Natural killer cell (primary cell): ENCODE data around the gene LRRC15. TPM values are rescaled to one million over a fixed set of nuclear protein-coding genes. Genes with fewer than 3 reads are reported as not detected.

Experiments used
- ATAC-seq, 3 donors: fragments of 150-1000 bp in 2 of 3; fragments of 200-7000 bp in 1 of 3; cut with Tn5 transposase; 1 replicate in 1 of 3; 2 replicates in 2 of 3; pipeline ENCODE4 v1.10.0; 2021; ENCODE audit warnings: mild to moderate bottlenecking in 2 of 3, moderate library complexity in 2 of 3
- DNase-seq, 2 donors: peaks; one replicate each; pipeline versions ENCODE4 v3.0.0 to v3.0.0-alpha.2; 2013 to 2021; ENCODE audit warnings: mixed read lengths in 1 of 2
- H3K27ac ChIP-seq: one replicate; pipeline ENCODE4 v1.5.1; 2013; ENCODE audit warnings: mild to moderate bottlenecking, low read length
- H3K27me3 ChIP-seq: one replicate; pipeline ENCODE4 v1.6.1; 2013; ENCODE audit warnings: low read length; ENCODE audit not compliant: control insufficient read depth, insufficient read depth
- H3K36me3 ChIP-seq: one replicate; pipeline ENCODE4 v1.6.1; 2013; ENCODE audit warnings: low read length; ENCODE audit not compliant: control insufficient read depth, insufficient read depth
- H3K4me1 ChIP-seq: one replicate; pipeline ENCODE4 v1.6.1; 2013; ENCODE audit warnings: low read length; ENCODE audit not compliant: control insufficient read depth, insufficient read depth
- H3K4me3 ChIP-seq: one replicate; pipeline ENCODE4 v1.5.1; 2013; ENCODE audit warnings: low read length
- H3K9me3 ChIP-seq: one replicate; pipeline ENCODE4 v1.6.1; 2013; ENCODE audit warnings: low read length; ENCODE audit not compliant: control insufficient read depth, insufficient read depth
- H3K27ac Mint-ChIP-seq, 2 donors: one replicate each; pipeline ENCODE4 v1.8.0; 2022; ENCODE audit warnings: mild to moderate bottlenecking in 2 of 2, mixed read lengths in 2 of 2, moderate library complexity in 1 of 2
- H3K27me3 Mint-ChIP-seq, 2 donors: one replicate each; pipeline ENCODE4 v1.8.0; 2022; ENCODE audit warnings: low read depth in 2 of 2, mixed read lengths in 2 of 2
- H3K36me3 Mint-ChIP-seq: one replicate; pipeline ENCODE4 v1.8.0; 2022; ENCODE audit warnings: mixed read lengths
- H3K4me1 Mint-ChIP-seq, 2 donors: one replicate each; pipeline ENCODE4 v1.8.0; 2022; ENCODE audit warnings: mixed read lengths in 2 of 2
- H3K4me3 Mint-ChIP-seq: one replicate; pipeline ENCODE4 v1.8.0; 2022; ENCODE audit warnings: mild to moderate bottlenecking, moderate library complexity, mixed read lengths
- H3K9me3 Mint-ChIP-seq, 2 donors: one replicate each; pipeline ENCODE4 v1.8.0; 2022; ENCODE audit warnings: mixed read lengths in 2 of 2
- WGBS: methylation state at CpG from one replicate; pipeline ENCODE4 v1.1.7; 2013; ENCODE audit warnings: missing lambda C conversion rate; ENCODE audit not compliant: insufficient coverage; 5-methylcytosine and 5-hydroxymethylcytosine counted together
- intact Hi-C: fragments of 100-400 bp; cut with micrococcal nuclease; formaldehyde crosslinking; loops from one replicate; pipeline ENCODE4 v1.14.2; 2022
- total RNA-seq, 4 donors: library from RNA; stranded (reverse); fragments of 120-200 nt in 1 of 4; gene quantifications; one replicate each; pipeline versions ENCODE4 v1.2.3 to v1.2.4, GENCODE V29; 2013 to 2022
- TF ChIP-seq, protein P1 (sequence below): fragments of 200-600 bp; IDR thresholded peaks from one replicate; pipeline ENCODE4 v1.8.0; 2022; ENCODE audit warnings: antibody characterized with exemption

The LRRC15 gene
- total RNA-seq, 3 donors from 2014 or later (not counting 1 experiment from before 2014, with no cell fraction given): not detected

DNA sequence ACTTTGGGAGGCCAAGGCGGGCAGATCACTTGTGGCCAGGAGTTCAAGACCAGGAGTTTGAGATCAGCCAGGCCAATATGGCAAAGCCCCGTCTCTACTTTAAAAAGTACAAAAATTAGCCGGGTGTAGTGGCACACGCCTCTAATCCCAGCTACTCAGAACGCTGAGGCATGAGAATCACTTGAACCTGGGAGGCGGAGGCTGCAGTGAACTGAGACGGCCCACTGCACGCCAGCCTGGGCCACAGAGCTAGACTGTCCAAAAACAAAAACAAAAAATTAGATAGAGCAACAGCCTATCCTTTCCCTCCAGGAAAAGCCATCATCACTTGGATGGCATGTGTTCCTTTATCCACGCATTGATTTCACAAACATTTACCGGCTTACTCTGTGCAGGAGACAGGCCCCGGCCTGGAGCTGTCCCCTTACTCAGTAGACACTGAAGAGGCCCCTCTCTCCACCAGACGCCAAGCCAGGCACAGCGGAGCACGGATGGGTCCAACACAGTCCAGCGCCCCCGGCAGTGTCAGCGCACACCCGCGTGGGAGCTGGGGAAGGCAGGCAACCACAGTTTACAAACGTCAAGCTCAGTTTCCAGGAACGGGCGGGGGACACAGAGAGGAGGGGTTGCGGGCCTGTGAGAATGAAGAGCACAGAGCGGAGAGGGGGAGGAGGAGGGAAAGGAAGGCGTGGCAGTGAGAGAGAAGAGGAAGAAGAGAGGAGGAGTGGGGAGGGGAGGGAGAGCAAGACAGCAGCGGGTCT, 26.4 kb upstream of the LRRC15 start:
- intact Hi-C loops: no loop called here
- WGBS: 40% methylated on average over 26 of the region's 26 CpGs
- H3K36me3 ChIP-seq: no peaks in the 10 kb centered on the region
- Mint-ChIP-seq H3K4me1 (peaks cover 36 to 44% of the 10 kb centered on the region in 2 donors), H3K27me3 (peaks cover 4 to 10% of the 10 kb centered on the region in 2 donors), H3K36me3 (no peaks in the 10 kb centered on the region), H3K4me3 (peak overlapping the region; percentile 74), H3K9me3 (no peaks in the 10 kb centered on the region), H3K27ac (no peak overlapping the region)
- TF ChIP-seq, protein P1, sequence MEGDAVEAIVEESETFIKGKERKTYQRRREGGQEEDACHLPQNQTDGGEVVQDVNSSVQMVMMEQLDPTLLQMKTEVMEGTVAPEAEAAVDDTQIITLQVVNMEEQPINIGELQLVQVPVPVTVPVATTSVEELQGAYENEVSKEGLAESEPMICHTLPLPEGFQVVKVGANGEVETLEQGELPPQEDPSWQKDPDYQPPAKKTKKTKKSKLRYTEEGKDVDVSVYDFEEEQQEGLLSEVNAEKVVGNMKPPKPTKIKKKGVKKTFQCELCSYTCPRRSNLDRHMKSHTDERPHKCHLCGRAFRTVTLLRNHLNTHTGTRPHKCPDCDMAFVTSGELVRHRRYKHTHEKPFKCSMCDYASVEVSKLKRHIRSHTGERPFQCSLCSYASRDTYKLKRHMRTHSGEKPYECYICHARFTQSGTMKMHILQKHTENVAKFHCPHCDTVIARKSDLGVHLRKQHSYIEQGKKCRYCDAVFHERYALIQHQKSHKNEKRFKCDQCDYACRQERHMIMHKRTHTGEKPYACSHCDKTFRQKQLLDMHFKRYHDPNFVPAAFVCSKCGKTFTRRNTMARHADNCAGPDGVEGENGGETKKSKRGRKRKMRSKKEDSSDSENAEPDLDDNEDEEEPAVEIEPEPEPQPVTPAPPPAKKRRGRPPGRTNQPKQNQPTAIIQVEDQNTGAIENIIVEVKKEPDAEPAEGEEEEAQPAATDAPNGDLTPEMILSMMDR: no peak
- peaks cover 3% of the 10 kb centered on the region for H3K27me3 ChIP-seq
- DNase-seq: peak in 1 of 2 donors; percentile 78
- H3K4me3 ChIP-seq: no peak overlapping the region
- no peaks in the 10 kb centered on the region for H3K9me3 ChIP-seq
- no peak overlapping the region for H3K27ac ChIP-seq
- H3K4me1 ChIP-seq: peaks cover 18% of the 10 kb centered on the region
- ATAC-seq: peak in 2 of 3 donors; percentile 7 to 34

DNA sequence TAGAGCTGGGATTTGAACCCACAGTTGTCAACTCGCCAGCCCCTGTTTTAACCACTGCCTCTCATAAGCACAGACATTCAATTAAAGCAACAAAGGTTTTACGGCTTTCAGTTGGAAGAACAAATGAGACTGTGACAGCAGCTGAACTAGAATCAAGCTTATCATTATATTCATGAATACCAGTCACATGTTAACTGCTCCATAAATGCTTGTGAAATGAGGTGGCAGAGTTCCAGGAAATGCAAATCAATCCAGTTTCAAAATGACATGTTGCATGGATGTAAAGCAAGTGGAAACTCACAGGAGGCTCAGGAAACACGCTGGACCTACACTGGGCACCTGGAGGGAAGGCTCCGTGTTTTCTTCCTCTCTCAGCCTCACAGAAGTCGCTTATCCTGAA, 25.7 kb upstream of the LRRC15 start:
- no peaks in the 10 kb centered on the region for H3K36me3 ChIP-seq
- intact Hi-C loops: no loop called here
- H3K9me3 Mint-ChIP-seq: no peaks in the 10 kb centered on the region
- TF ChIP-seq, protein P1: no peak
- H3K4me1 ChIP-seq: peaks cover 18% of the 10 kb centered on the region
- DNase-seq (no peak), ATAC-seq (no peak)
- no peak overlapping the region for H3K4me3 ChIP-seq
- H3K27ac Mint-ChIP-seq: no peak overlapping the region
- H3K27ac ChIP-seq: no peak overlapping the region
- H3K4me3 Mint-ChIP-seq: peak overlapping the region; percentile 74
- H3K9me3 ChIP-seq: no peaks in the 10 kb centered on the region
- H3K36me3 Mint-ChIP-seq: no peaks in the 10 kb centered on the region
- peaks cover 3% of the 10 kb centered on the region for H3K27me3 ChIP-seq
- peaks cover 34 to 42% of the 10 kb centered on the region in 2 donors for H3K4me1 Mint-ChIP-seq
- 88% methylated on average over 5 of the region's 5 CpGs for WGBS
- H3K27me3 Mint-ChIP-seq: peaks cover 11 to 17% of the 10 kb centered on the region in 2 donors

- Mint-ChIP-seq H3K4me3 (no peak overlapping the region), H3K9me3 (no peaks in the 10 kb centered on the region), H3K4me1 (peaks cover 11 to 21% of the 10 kb centered on the region in 2 donors), H3K27me3 (peaks cover 15 to 21% of the 10 kb centered on the region in 2 donors), H3K27ac (no peak overlapping the region), H3K36me3 (no peaks in the 10 kb centered on the region)
- Histone ChIP-seq H3K27me3 (peaks cover under 1% of the 10 kb centered on the region), H3K4me3 (no peak overlapping the region), H3K36me3 (no peaks in the 10 kb centered on the region), H3K9me3 (no peaks in the 10 kb centered on the region), H3K4me1 (peaks cover 5% of the 10 kb centered on the region), H3K27ac (no peak overlapping the region)
- TF ChIP-seq, protein P1: no peak
- ATAC-seq (no peak), DNase-seq (no peak)
- intact Hi-C loops: no loop called here
- WGBS: 97% methylated on average over 7 of the region's 7 CpGs
Observed at GRCh38 chr3:194392576-194392975, 23.0 kb upstream of the LRRC15 start.

DNA sequence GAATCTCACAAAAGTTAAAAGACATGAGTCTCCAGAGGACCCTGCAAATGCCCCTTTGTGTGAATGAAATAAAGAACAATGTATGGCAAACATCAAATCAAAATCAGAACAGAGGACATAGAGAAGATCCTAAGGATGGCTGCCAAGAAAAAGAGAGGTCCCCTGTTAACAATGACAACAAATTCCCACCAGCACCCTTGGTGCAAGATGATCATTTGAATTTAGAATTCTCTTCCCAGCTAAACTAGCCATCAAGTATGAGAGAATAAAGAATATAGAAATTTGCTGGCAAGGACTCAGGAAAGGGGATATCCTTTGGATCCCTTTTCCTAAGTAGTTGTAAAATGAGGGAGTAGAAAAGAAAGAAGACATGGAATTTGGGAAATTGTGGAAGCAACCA, 21.3 kb upstream of the LRRC15 start:
- no peak for DNase-seq
- Histone ChIP-seq H3K27ac (no peak overlapping the region), H3K27me3 (no peaks in the 10 kb centered on the region), H3K4me3 (no peak overlapping the region), H3K4me1 (no peaks in the 10 kb centered on the region), H3K9me3 (no peaks in the 10 kb centered on the region), H3K36me3 (no peaks in the 10 kb centered on the region)
- no peak overlapping the region for H3K4me3 Mint-ChIP-seq
- intact Hi-C loops: no loop called here
- peaks cover 13 to 21% of the 10 kb centered on the region in 2 donors for H3K27me3 Mint-ChIP-seq
- H3K9me3 Mint-ChIP-seq: no peaks in the 10 kb centered on the region
- H3K36me3 Mint-ChIP-seq: no peaks in the 10 kb centered on the region
- H3K27ac Mint-ChIP-seq: no peak overlapping the region
- peaks cover 5% of the 10 kb centered on the region in 2 donors for H3K4me1 Mint-ChIP-seq
- TF ChIP-seq, protein P1: no peak
- no peak for ATAC-seq
